SK-N-SH (cell line): ENCODE data around the gene ZAR1. TPM values are rescaled to one million over a fixed set of nuclear protein-coding genes. Genes with fewer than 3 reads are reported as not detected.

ENCODE experiments used
- CTCF ChIA-PET: fragments of 300-600, 350-600 bp; formaldehyde crosslinking; extraction: SDS; loops from one replicate; lab custom pipeline; 2021; lab: Yijun Ruan, JAX
- POLR2A ChIA-PET: fragments of 350-600 bp; sonication (Branson Sonifier 250); formaldehyde crosslinking; extraction: SDS; loops from one replicate; lab custom pipeline; 2020; ENCODE audit warnings: antibody characterized with exemption, inconsistent platforms; lab: Yijun Ruan, JAX
- DNase-seq: peaks from one replicate; pipeline ENCODE4 v3.0.0; 2012
- H2AFZ ChIP-seq: fragments of 200-600 bp; sonication (generic); 2 replicates; pipeline ENCODE4 v1.8.1; 2016; ENCODE audit warnings: antibody characterized with exemption, mild to moderate bottlenecking, low read depth
- H3F3A ChIP-seq: fragments of 200-600 bp; sonication (generic); replicated peaks from 2 replicates; pipeline ENCODE3; 2016; ENCODE audit warnings: antibody characterized with exemption, mild to moderate bottlenecking; ENCODE audit not compliant: insufficient read depth
- H3K27ac ChIP-seq, 2 experiments: fragments of 200-500 bp in 1 of 2; fragments of 200-600 bp in 1 of 2; sonication (Bioruptor generic) in 1 of 2; sonication (generic), shearing (Covaris generic) in 1 of 2; 2 replicates each; pipeline versions ENCODE4 v1.5.1 to v1.6.1; 2014 to 2016; ENCODE audit warnings: low read depth in 2 of 2, inconsistent platforms in 1 of 2, low read length in 1 of 2, mild to moderate bottlenecking in 1 of 2, mixed read lengths in 1 of 2
- H3K27me3 ChIP-seq: fragments of 200-600 bp; sonication (generic), shearing (Covaris generic); 2 replicates; pipeline ENCODE4 v1.6.1; 2016; ENCODE audit warnings: mixed run types; ENCODE audit not compliant: insufficient read depth
- H3K36me3 ChIP-seq, 2 experiments: fragments of 200-500 bp in 1 of 2; fragments of 200-600 bp in 1 of 2; sonication (Bioruptor generic) in 1 of 2; sonication (generic) in 1 of 2; replicated peaks in 1 of 2; 2 replicates each; pipeline versions ENCODE3 to v1.5.1; 2014 to 2016; ENCODE audit warnings: low read length in 1 of 2, mild to moderate bottlenecking in 1 of 2; ENCODE audit not compliant: insufficient read depth in 2 of 2, control insufficient read depth in 1 of 2
- H3K4me1 ChIP-seq, 2 experiments: fragments of 200-500 bp in 1 of 2; fragments of 200-600 bp in 1 of 2; sonication (Bioruptor generic) in 1 of 2; sonication (generic), shearing (Covaris generic) in 1 of 2; 2 replicates each; pipeline versions ENCODE4 v1.5.1 to v1.6.1; 2014 to 2016; ENCODE audit warnings: low read depth in 1 of 2, low read length in 1 of 2, mixed run types in 1 of 2; ENCODE audit not compliant: insufficient read depth in 2 of 2, control insufficient read depth in 1 of 2
- H3K4me2 ChIP-seq: fragments of 200-600 bp; sonication (generic), shearing (Covaris generic); 2 replicates; pipeline ENCODE4 v1.6.1; 2017; ENCODE audit warnings: mixed run types
- H3K4me3 ChIP-seq, 2 experiments: fragments of 200-500 bp in 1 of 2; fragments of 200-600 bp in 1 of 2; sonication (Bioruptor generic) in 1 of 2; sonication (generic), shearing (Covaris generic) in 1 of 2; 2 replicates each; pipeline versions ENCODE4 v1.5.1 to v1.8.1; 2014 to 2016; ENCODE audit warnings: low read depth in 2 of 2, inconsistent platforms in 1 of 2, low read length in 1 of 2, mild to moderate bottlenecking in 1 of 2, mixed read lengths in 1 of 2, moderate library complexity in 1 of 2
- H3K79me2 ChIP-seq: fragments of 200-600 bp; sonication (generic); 2 replicates; pipeline ENCODE4 v1.8.1; 2017; ENCODE audit warnings: mild to moderate bottlenecking; ENCODE audit not compliant: insufficient read depth
- H3K9ac ChIP-seq: fragments of 200-600 bp; sonication (generic); 2 replicates; pipeline ENCODE4 v1.6.1; 2017; ENCODE audit warnings: mixed run types
- H3K9me2 ChIP-seq: fragments of 200-600 bp; sonication (generic); 2 replicates; pipeline ENCODE4 v1.6.1; 2017; ENCODE audit warnings: mixed run types
- H3K9me3 ChIP-seq: fragments of 200-600 bp; sonication (generic); 2 replicates; pipeline ENCODE4 v1.6.1; 2017; ENCODE audit warnings: mixed run types, mild to moderate bottlenecking, moderate library complexity
- H4K20me1 ChIP-seq: fragments of 200-600 bp; sonication (generic); 2 replicates; pipeline ENCODE4 v1.6.1; 2017; ENCODE audit warnings: mild to moderate bottlenecking, mixed run types; ENCODE audit not compliant: insufficient read depth
- CHD2 ChIP-seq: fragments of 150-350 bp; IDR thresholded peaks from 2 replicates; pipeline ENCODE4 v1.6.1; 2018; ENCODE audit warnings: low read length; ENCODE audit not compliant: partially characterized antibody
- EP300 ChIP-seq, 2 experiments: IDR thresholded peaks; 2 replicates each; pipeline versions ENCODE4 v1.4.0 to v1.6.1; 2012; ENCODE audit warnings: borderline replicate concordance in 1 of 2, low read depth in 1 of 2, low read length in 1 of 2
- GABPA ChIP-seq: IDR thresholded peaks from 2 replicates; pipeline ENCODE4 v1.4.0; 2012; ENCODE audit warnings: low read depth, mild to moderate bottlenecking
- IRF3 ChIP-seq: fragments of 150-350 bp; IDR thresholded peaks from 2 replicates; pipeline ENCODE4 v1.6.1; 2016; ENCODE audit warnings: mild to moderate bottlenecking, low read depth, low read length
- JUND ChIP-seq: IDR thresholded peaks from 2 replicates; pipeline ENCODE4 v1.4.0; 2012
- MXI1 ChIP-seq: IDR thresholded peaks from 2 replicates; pipeline ENCODE4 v1.6.1; 2012; ENCODE audit warnings: mild to moderate bottlenecking, low read depth, low read length, improper control_type of control experiment
- POLR2AphosphoS5 ChIP-seq: IDR thresholded peaks from 2 replicates; pipeline ENCODE4 v1.6.1; 2012; ENCODE audit warnings: low read depth, low read length
- RAD21 ChIP-seq: IDR thresholded peaks from 2 replicates; pipeline ENCODE4 v1.6.1; 2012; ENCODE audit warnings: mild to moderate bottlenecking, low read length
- RCOR1 ChIP-seq: fragments of 150-350 bp; IDR thresholded peaks from 2 replicates; pipeline ENCODE4 v1.6.1; 2017; ENCODE audit warnings: antibody characterized with exemption, low read length
- SMC3 ChIP-seq: IDR thresholded peaks from 2 replicates; pipeline ENCODE4 v1.6.1; 2012; ENCODE audit warnings: low read depth, low read length, improper control_type of control experiment
- TCF12 ChIP-seq: IDR thresholded peaks from 2 replicates; pipeline ENCODE4 v1.4.0; 2012
- USF1 ChIP-seq: IDR thresholded peaks from 2 replicates; pipeline ENCODE4 v1.4.0; 2012; ENCODE audit warnings: low read depth, borderline replicate concordance
- WGBS: methylation state at CpG from one replicate; pipeline ENCODE4 v1.1.6; 2017; ENCODE audit warnings: low lambda C conversion rate; 5-methylcytosine and 5-hydroxymethylcytosine counted together
- polyA plus RNA-seq, 3 experiments: library from polyadenylated mRNA; depleted of rRNA; stranded (reverse); fragments of >200 nt; gene quantifications; 2 replicates each; pipeline ENCODE4 v1.2.3, GENCODE V29; 2012
- TF ChIP-seq, protein P1 (sequence below): IDR thresholded peaks from 2 replicates; pipeline ENCODE4 v1.4.0; 2012; ENCODE audit warnings: low read depth, borderline replicate concordance
- TF ChIP-seq, protein P2 (sequence below): IDR thresholded peaks from 2 replicates; pipeline ENCODE4 v1.6.1; 2012; ENCODE audit warnings: mild to moderate bottlenecking, low read depth, low read length, moderate library complexity

Gene ZAR1
- polyA plus RNA-seq, 1 of the 3 experiments (the other 2 are of a cell fraction) = not detected

DNA sequence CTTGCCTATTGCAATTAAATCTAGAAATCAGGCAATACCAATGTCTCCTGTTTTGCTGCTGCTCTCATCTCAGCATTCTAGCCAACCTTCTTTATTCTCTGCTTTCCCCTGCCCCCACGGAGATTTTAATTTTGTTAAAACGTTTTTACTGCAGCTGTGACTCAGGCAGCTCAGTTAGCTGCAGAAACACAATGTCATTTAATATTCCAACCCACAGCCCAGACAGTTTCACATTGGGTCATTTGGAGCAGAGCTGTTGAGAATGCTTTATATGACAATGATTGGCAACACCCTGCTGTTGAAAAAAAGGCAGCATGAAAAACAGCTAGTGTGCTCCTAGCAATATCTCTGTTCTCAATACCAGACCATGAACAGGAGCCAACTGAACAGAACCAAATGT is 19.5 kb upstream of the ZAR1 start:
- H3K9ac ChIP-seq = no peak overlapping the region
- no peaks in the 10 kb centered on the region for H3K27me3 ChIP-seq
- peak overlapping the region in 1 of 2 experiments; percentile 67; a peak in 2 of 4 replicates for H3K27ac ChIP-seq
- peak overlapping the region; percentile 10; the same call in 1 of the 2 replicates for H3K4me2 ChIP-seq
- H4K20me1 ChIP-seq = no peaks in the 10 kb centered on the region
- H3K9me2 ChIP-seq = no peaks in the 10 kb centered on the region
- H2AFZ ChIP-seq = peak overlapping the region; percentile 7; the same call in 1 of the 2 replicates
- ChIA-PET POLR2A (interaction anchor here (0.8 kb wide), 1 partner anchor 13 kb away, joined by 5 read pairs; the partner anchor contains the start of gene SLC10A4), CTCF (interaction anchor here (0.8 to 2.6 kb wide), 5 partner anchors 9 to 34 kb away, joined by 3 to 10 read pairs (median 4); no protein-coding TSS in a partner anchor)
- no peaks in the 10 kb centered on the region for H3K79me2 ChIP-seq
- H3K4me3 ChIP-seq = no peak overlapping the region
- no peaks in the 10 kb centered on the region for H3K36me3 ChIP-seq
- WGBS = 4% methylated on average over 2 of the region's 2 CpGs
- no peak for DNase-seq
- TF ChIP-seq MXI1 (0 out of 2 replicates have a peak, but pooled peaks have one; percentile 38), TCF12 (peak; percentile 3; the same call in 1 of the 2 replicates), SMC3 (no peak), RCOR1 (peak; percentile 41; the same call in 1 of the 2 replicates), RAD21 (no peak), CHD2 (peak; percentile 21), EP300 (IDR thresholded peaks at IDR 0.05; ENCODE audit: borderline replicate concordance in 1 of 2, low read depth in 1 of 2, low read length in 1 of 2) (0 out of 4 replicates have a peak, but pooled peaks of 1 of the 2 experiments have one; percentile 3), USF1 (no peak), GABPA (no peak)
- no peaks in the 10 kb centered on the region for H3K9me3 ChIP-seq
- H3F3A ChIP-seq = no peaks in the 10 kb centered on the region
- H3K4me1 ChIP-seq = peaks cover 15 to 19% of the 10 kb centered on the region in 2 experiments; a peak in 3 of 4 replicates

DNA sequence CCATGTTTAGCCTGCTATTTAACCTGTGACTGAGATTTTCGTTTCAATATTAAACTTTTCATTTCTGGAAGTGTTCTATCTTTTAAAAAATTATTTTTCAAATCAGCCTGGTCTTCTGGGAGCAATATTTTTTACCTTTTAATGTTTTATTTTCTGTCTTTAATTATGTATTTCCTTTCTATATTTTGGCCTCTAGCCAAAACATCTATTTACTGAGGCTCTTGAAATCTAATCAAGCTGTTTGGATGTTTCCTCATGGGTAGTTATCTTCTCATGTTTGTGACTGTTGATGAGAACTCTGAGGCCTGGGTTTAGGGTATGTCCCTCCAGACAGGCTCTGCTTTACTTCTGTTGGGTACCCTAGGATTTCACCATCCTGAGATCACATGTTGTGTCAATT is 17.3 kb upstream of the ZAR1 start:
- H2AFZ ChIP-seq = no peak overlapping the region
- no peaks in the 10 kb centered on the region for H3K79me2 ChIP-seq
- no peak overlapping the region for H3K4me2 ChIP-seq
- H3K9ac ChIP-seq = no peak overlapping the region
- TF ChIP-seq IRF3 (no peak), JUND (no peak), POLR2AphosphoS5 (no peak)
- TF ChIP-seq, protein P1, sequence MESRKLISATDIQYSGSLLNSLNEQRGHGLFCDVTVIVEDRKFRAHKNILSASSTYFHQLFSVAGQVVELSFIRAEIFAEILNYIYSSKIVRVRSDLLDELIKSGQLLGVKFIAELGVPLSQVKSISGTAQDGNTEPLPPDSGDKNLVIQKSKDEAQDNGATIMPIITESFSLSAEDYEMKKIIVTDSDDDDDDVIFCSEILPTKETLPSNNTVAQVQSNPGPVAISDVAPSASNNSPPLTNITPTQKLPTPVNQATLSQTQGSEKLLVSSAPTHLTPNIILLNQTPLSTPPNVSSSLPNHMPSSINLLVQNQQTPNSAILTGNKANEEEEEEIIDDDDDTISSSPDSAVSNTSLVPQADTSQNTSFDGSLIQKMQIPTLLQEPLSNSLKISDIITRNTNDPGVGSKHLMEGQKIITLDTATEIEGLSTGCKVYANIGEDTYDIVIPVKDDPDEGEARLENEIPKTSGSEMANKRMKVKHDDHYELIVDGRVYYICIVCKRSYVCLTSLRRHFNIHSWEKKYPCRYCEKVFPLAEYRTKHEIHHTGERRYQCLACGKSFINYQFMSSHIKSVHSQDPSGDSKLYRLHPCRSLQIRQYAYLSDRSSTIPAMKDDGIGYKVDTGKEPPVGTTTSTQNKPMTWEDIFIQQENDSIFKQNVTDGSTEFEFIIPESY = no peak
- TF ChIP-seq, protein P2, sequence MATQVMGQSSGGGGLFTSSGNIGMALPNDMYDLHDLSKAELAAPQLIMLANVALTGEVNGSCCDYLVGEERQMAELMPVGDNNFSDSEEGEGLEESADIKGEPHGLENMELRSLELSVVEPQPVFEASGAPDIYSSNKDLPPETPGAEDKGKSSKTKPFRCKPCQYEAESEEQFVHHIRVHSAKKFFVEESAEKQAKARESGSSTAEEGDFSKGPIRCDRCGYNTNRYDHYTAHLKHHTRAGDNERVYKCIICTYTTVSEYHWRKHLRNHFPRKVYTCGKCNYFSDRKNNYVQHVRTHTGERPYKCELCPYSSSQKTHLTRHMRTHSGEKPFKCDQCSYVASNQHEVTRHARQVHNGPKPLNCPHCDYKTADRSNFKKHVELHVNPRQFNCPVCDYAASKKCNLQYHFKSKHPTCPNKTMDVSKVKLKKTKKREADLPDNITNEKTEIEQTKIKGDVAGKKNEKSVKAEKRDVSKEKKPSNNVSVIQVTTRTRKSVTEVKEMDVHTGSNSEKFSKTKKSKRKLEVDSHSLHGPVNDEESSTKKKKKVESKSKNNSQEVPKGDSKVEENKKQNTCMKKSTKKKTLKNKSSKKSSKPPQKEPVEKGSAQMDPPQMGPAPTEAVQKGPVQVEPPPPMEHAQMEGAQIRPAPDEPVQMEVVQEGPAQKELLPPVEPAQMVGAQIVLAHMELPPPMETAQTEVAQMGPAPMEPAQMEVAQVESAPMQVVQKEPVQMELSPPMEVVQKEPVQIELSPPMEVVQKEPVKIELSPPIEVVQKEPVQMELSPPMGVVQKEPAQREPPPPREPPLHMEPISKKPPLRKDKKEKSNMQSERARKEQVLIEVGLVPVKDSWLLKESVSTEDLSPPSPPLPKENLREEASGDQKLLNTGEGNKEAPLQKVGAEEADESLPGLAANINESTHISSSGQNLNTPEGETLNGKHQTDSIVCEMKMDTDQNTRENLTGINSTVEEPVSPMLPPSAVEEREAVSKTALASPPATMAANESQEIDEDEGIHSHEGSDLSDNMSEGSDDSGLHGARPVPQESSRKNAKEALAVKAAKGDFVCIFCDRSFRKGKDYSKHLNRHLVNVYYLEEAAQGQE = no peak
- no peaks in the 10 kb centered on the region for H3F3A ChIP-seq
- no peak overlapping the region for H3K27ac ChIP-seq
- peaks cover 9 to 26% of the 10 kb centered on the region in 2 experiments; a peak in 3 of 4 replicates for H3K4me1 ChIP-seq
- H3K9me3 ChIP-seq = no peaks in the 10 kb centered on the region
- WGBS = 76% methylated on average over 1 of the region's 1 CpG
- no peaks in the 10 kb centered on the region for H4K20me1 ChIP-seq
- ChIA-PET POLR2A (interaction anchor here (0.6 kb wide), 1 partner anchor 13 kb away, joined by 4 read pairs; no protein-coding TSS in a partner anchor), CTCF (interaction anchor here (1.2 to 1.5 kb wide), 2 partner anchors 9 to 11 kb away, joined by 3 to 5 read pairs; partner anchors contain the start of gene SLC10A4)
- no peaks in the 10 kb centered on the region for H3K27me3 ChIP-seq
- H3K9me2 ChIP-seq = no peaks in the 10 kb centered on the region
- H3K36me3 ChIP-seq = no peaks in the 10 kb centered on the region
- DNase-seq = no peak
- no peak overlapping the region for H3K4me3 ChIP-seq
